ENCODE results near the gene TRIM50. TPM values are rescaled to one million over a fixed set of nuclear protein-coding genes. Genes with fewer than 3 reads are reported as not detected.
"Not testable (repeated sequence)": the region's sequence is repeated elsewhere in the genome, so short reads cannot be mapped to it uniquely, and the experiment has no call there.

The TRIM50 gene
- total RNA-seq, 2 donors from 2014 or later = 0.20 TPM; not detected in 1

GRCh38 chr7:73327449-73327848, 433 bp downstream of the TRIM50 start:
- ATAC-seq; H3K27ac Mint-ChIP-seq; H3K36me3 Mint-ChIP-seq; H3K9me3 Mint-ChIP-seq; DNase-seq (ENCODE audit: low spot score in 2 of 2): not testable (repeated sequence)

GRCh38 chr7:73325424-73325823, 2.5 kb downstream of the TRIM50 start:
- not testable (repeated sequence) for H3K9me3 Mint-ChIP-seq; DNase-seq (ENCODE audit: low spot score in 2 of 2); H3K27ac Mint-ChIP-seq; ATAC-seq; H3K36me3 Mint-ChIP-seq

- not testable (repeated sequence) for H3K36me3 Mint-ChIP-seq, H3K9me3 Mint-ChIP-seq
- ATAC-seq (peak; percentile 89 to 90), DNase-seq (ENCODE audit: low spot score in 2 of 2) (peak; percentile 43 to 62)
- H3K27ac Mint-ChIP-seq = peak overlapping the region; percentile 39 to 56
Measured at GRCh38 chr7:73324081-73324845, 3.6 kb downstream of the TRIM50 start.

- not testable (repeated sequence) for DNase-seq (ENCODE audit: low spot score in 2 of 2); ATAC-seq; H3K36me3 Mint-ChIP-seq; H3K9me3 Mint-ChIP-seq
- H3K27ac Mint-ChIP-seq = peak overlapping the region; percentile 39 to 56
Measured at GRCh38 chr7:73323434-73324080, 4.3 kb downstream of the TRIM50 start.

GRCh38 chr7:73320009-73320408, 7.9 kb downstream of the TRIM50 start:
- not testable (repeated sequence) for DNase-seq (ENCODE audit: low spot score in 2 of 2); ATAC-seq; H3K9me3 Mint-ChIP-seq; H3K27ac Mint-ChIP-seq; H3K36me3 Mint-ChIP-seq

- not testable (repeated sequence) for ATAC-seq; H3K27ac Mint-ChIP-seq; H3K36me3 Mint-ChIP-seq; DNase-seq (ENCODE audit: low spot score in 2 of 2); H3K9me3 Mint-ChIP-seq
Measured at GRCh38 chr7:73319541-73319940, 8.3 kb downstream of the TRIM50 start.

- not testable (repeated sequence) for ATAC-seq; DNase-seq (ENCODE audit: low spot score in 2 of 2); H3K9me3 Mint-ChIP-seq; H3K27ac Mint-ChIP-seq; H3K36me3 Mint-ChIP-seq
Measured at GRCh38 chr7:73318656-73319204, 9.2 kb downstream of the TRIM50 start.

- Mint-ChIP-seq H3K36me3 (no peaks in the 10 kb centered on the region), H3K9me3 (no peaks in the 10 kb centered on the region), H3K27ac (no peak overlapping the region)
- ATAC-seq = no peak
- DNase-seq (ENCODE audit: low spot score in 2 of 2) = no peak
Measured at GRCh38 chr7:73316521-73316920, 11.4 kb downstream of the TRIM50 start.

GRCh38 chr7:73314271-73314670, 13.6 kb downstream of the TRIM50 start:
- Mint-ChIP-seq H3K36me3 (peaks cover 0 to 3% of the 10 kb centered on the region in 2 donors), H3K27ac (no peak overlapping the region), H3K9me3 (peaks cover 0 to 2% of the 10 kb centered on the region in 2 donors)
- no peak for DNase-seq (ENCODE audit: low spot score in 2 of 2)
- no peak for ATAC-seq

GRCh38 chr7:73313521-73313906, 14.4 kb downstream of the TRIM50 start:
- DNase-seq (ENCODE audit: low spot score in 2 of 2) = no peak
- no peak for ATAC-seq
- peaks cover 0 to 3% of the 10 kb centered on the region in 2 donors for H3K9me3 Mint-ChIP-seq
- no peak overlapping the region for H3K27ac Mint-ChIP-seq
- H3K36me3 Mint-ChIP-seq = peaks cover 3 to 7% of the 10 kb centered on the region in 2 donors

- ATAC-seq (no peak), DNase-seq (ENCODE audit: low spot score in 2 of 2) (no peak)
- peaks cover 0 to 3% of the 10 kb centered on the region in 2 donors for H3K9me3 Mint-ChIP-seq
- H3K36me3 Mint-ChIP-seq = peaks cover 9 to 13% of the 10 kb centered on the region in 2 donors
- no peak overlapping the region for H3K27ac Mint-ChIP-seq
Measured at GRCh38 chr7:73312831-73313520, 14.9 kb downstream of the TRIM50 start.

GRCh38 chr7:73311421-73311820, 16.5 kb downstream of the TRIM50 start:
- H3K36me3 Mint-ChIP-seq = peaks cover 22 to 26% of the 10 kb centered on the region in 2 donors
- not testable (repeated sequence) for ATAC-seq; H3K9me3 Mint-ChIP-seq; DNase-seq (ENCODE audit: low spot score in 2 of 2); H3K27ac Mint-ChIP-seq

GRCh38 chr7:73308665-73309214, 19.1 kb downstream of the TRIM50 start, which contains the start of gene NSUN5:
NSUN5 (minus strand) TSS chr7:73308826; CDS start chr7:73308790, 36 bp downstream.
- H3K9me3 Mint-ChIP-seq = peaks cover 0 to 3% of the 10 kb centered on the region in 2 donors
- peak; percentile 96 to 99 for ATAC-seq
- H3K27ac Mint-ChIP-seq = peak within 1 kb of the TSS; percentile 93 to 98
- DNase-seq (ENCODE audit: low spot score in 2 of 2) = peak; percentile 90 to 91
- peaks cover 28 to 33% of the 10 kb centered on the region in 2 donors for H3K36me3 Mint-ChIP-seq

- peak; percentile 53 to 65 for ATAC-seq
- H3K36me3 Mint-ChIP-seq = peaks cover 28 to 38% of the 10 kb centered on the region in 2 donors
- H3K27ac Mint-ChIP-seq = peak overlapping the region; percentile 93 to 98
- DNase-seq (ENCODE audit: low spot score in 2 of 2) = no peak
- peaks cover 0 to 3% of the 10 kb centered on the region in 2 donors for H3K9me3 Mint-ChIP-seq
Measured at GRCh38 chr7:73308074-73308664, 19.7 kb downstream of the TRIM50 start.

GRCh38 chr7:73307436-73307835, 20.4 kb downstream of the TRIM50 start:
- DNase-seq (ENCODE audit: low spot score in 2 of 2) (no peak), ATAC-seq (no peak)
- peaks cover 28 to 41% of the 10 kb centered on the region in 2 donors for H3K36me3 Mint-ChIP-seq
- H3K27ac Mint-ChIP-seq = peak overlapping the region; percentile 93 to 96
- H3K9me3 Mint-ChIP-seq = peaks cover 0 to 3% of the 10 kb centered on the region in 2 donors
